Mesenchymal stem cell (in vitro differentiated cells and primary cell): Measurements from ENCODE around the gene CCDC106.

Source experiments
- DNase-seq: peaks from one replicate; pipeline ENCODE4 v3.0.0-alpha.2; 2013
- H2AFZ ChIP-seq: one replicate; pipeline ENCODE4 v1.6.1; 2013; ENCODE audit warnings: low read depth, mild to moderate bottlenecking, control low read depth, inconsistent platforms, low read length, moderate library complexity
- H2AK5ac ChIP-seq: 2 replicates; pipeline ENCODE4 v1.6.1; 2013; ENCODE audit warnings: low read length, moderate library complexity, mild to moderate bottlenecking, inconsistent platforms; ENCODE audit not compliant: severe bottlenecking
- H2BK120ac ChIP-seq: one replicate; pipeline ENCODE4 v1.6.1; 2013; ENCODE audit warnings: low read depth, mild to moderate bottlenecking, inconsistent platforms, low read length, moderate library complexity
- H2BK12ac ChIP-seq, 2 experiments: one replicate each; pipeline ENCODE4 v1.6.1; 2013; ENCODE audit warnings: inconsistent platforms in 2 of 2, low read length in 2 of 2, mild to moderate bottlenecking in 2 of 2, moderate library complexity in 2 of 2, control low read depth in 1 of 2
- H2BK15ac ChIP-seq: one replicate; pipeline ENCODE4 v1.6.1; 2013; ENCODE audit warnings: mild to moderate bottlenecking, low read depth, inconsistent platforms; ENCODE audit not compliant: poor library complexity, severe bottlenecking
- H2BK5ac ChIP-seq: 2 replicates; pipeline ENCODE4 v1.6.1; 2013; ENCODE audit warnings: low read depth, mild to moderate bottlenecking, low read length, control low read depth, inconsistent platforms; ENCODE audit not compliant: poor library complexity, severe bottlenecking
- H3K14ac ChIP-seq, 2 experiments: one replicate each; pipeline ENCODE4 v1.6.1; 2013; ENCODE audit warnings: inconsistent platforms in 2 of 2, low read length in 2 of 2, control low read depth in 1 of 2, mild to moderate bottlenecking in 1 of 2, moderate library complexity in 1 of 2
- H3K18ac ChIP-seq, 2 experiments: one replicate each; pipeline ENCODE4 v1.6.1; 2013; ENCODE audit warnings: inconsistent platforms in 2 of 2, low read length in 2 of 2, control low read depth in 1 of 2, low read depth in 1 of 2, mild to moderate bottlenecking in 1 of 2
- H3K23ac ChIP-seq, 2 experiments: one replicate each; pipeline ENCODE4 v1.6.1; 2013; ENCODE audit warnings: inconsistent platforms in 2 of 2, low read length in 2 of 2, mild to moderate bottlenecking in 2 of 2, moderate library complexity in 2 of 2, control low read depth in 1 of 2
- H3K27ac ChIP-seq: 2 replicates; pipeline ENCODE4 v1.5.1; 2013; ENCODE audit warnings: mild to moderate bottlenecking, moderate library complexity, low read length, control low read depth, inconsistent platforms; ENCODE audit not compliant: poor library complexity, severe bottlenecking
- H3K27me3 ChIP-seq, 2 experiments: 2 replicates each; pipeline versions ENCODE4 v1.6.1 to v1.7.0; 2013; ENCODE audit warnings: low read length in 2 of 2, mild to moderate bottlenecking in 2 of 2, moderate library complexity in 2 of 2, control low read depth in 1 of 2, inconsistent platforms in 1 of 2; ENCODE audit not compliant: control insufficient read depth in 1 of 2, insufficient read depth in 1 of 2
- H3K36me3 ChIP-seq, 2 experiments: 2 replicates each; pipeline versions ENCODE4 v1.6.1 to v1.7.0; 2013; ENCODE audit warnings: low read length in 2 of 2, control low read depth in 1 of 2, inconsistent platforms in 1 of 2, low read depth in 1 of 2, mild to moderate bottlenecking in 1 of 2; ENCODE audit not compliant: insufficient read depth in 2 of 2, control insufficient read depth in 1 of 2
- H3K4ac ChIP-seq, 2 experiments: one replicate each; pipeline ENCODE4 v1.6.1; 2013; ENCODE audit warnings: inconsistent platforms in 2 of 2, low read length in 2 of 2, mild to moderate bottlenecking in 2 of 2, moderate library complexity in 2 of 2, control low read depth in 1 of 2, low read depth in 1 of 2
- H3K4me1 ChIP-seq: 2 replicates; pipeline ENCODE4 v1.6.1; 2013; ENCODE audit warnings: low read depth, low read length, control low read depth; ENCODE audit not compliant: control insufficient read depth, insufficient read depth
- H3K4me2 ChIP-seq: 2 replicates; pipeline ENCODE4 v1.6.1; 2013; ENCODE audit warnings: low read length, mild to moderate bottlenecking, inconsistent platforms; ENCODE audit not compliant: poor library complexity, severe bottlenecking
- H3K4me3 ChIP-seq, 2 experiments: 2 replicates each; pipeline versions ENCODE4 v1.5.1 to v1.7.0; 2013; ENCODE audit warnings: low read length in 2 of 2, mild to moderate bottlenecking in 2 of 2, control low read depth in 1 of 2, low read depth in 1 of 2; ENCODE audit not compliant: insufficient read depth in 1 of 2
- H3K79me1 ChIP-seq: replicated peaks from 2 replicates; pipeline ENCODE4 v1.6.1; 2013; ENCODE audit warnings: mild to moderate bottlenecking, control low read depth, low read length, inconsistent platforms; ENCODE audit not compliant: poor library complexity, severe bottlenecking
- H3K9ac ChIP-seq: 2 replicates; pipeline ENCODE4 v1.7.0; 2013; ENCODE audit warnings: mild to moderate bottlenecking, low read length, moderate library complexity
- H3K9me3 ChIP-seq: 2 replicates; pipeline ENCODE4 v1.7.0; 2013; ENCODE audit warnings: mild to moderate bottlenecking, low read length; ENCODE audit not compliant: control insufficient read depth
- H4K8ac ChIP-seq: one replicate; pipeline ENCODE4 v1.6.1; 2013; ENCODE audit warnings: inconsistent platforms, mild to moderate bottlenecking, low read length, moderate library complexity
- H4K91ac ChIP-seq: one replicate; pipeline ENCODE4 v1.6.1; 2013; ENCODE audit warnings: mild to moderate bottlenecking, low read length, inconsistent platforms
- WGBS: methylation state at CpG from one replicate; pipeline ENCODE4 v1.1.7; 2013; ENCODE audit warnings: mixed read lengths; 5-methylcytosine and 5-hydroxymethylcytosine counted together

The CCDC106 gene

GRCh38 chr19:55646889-55647731, 902 bp upstream of the CCDC106 start:
- H3K36me3 ChIP-seq: peaks cover 21 to 47% of the 10 kb centered on the region in 2 experiments
- 48% methylated on average over 8 of the region's 14 CpGs for WGBS
- peak overlapping the region; percentile 90 for H4K8ac ChIP-seq
- H3K14ac ChIP-seq: peak overlapping the region in 1 of 2 experiments; percentile 61
- peak overlapping the region; percentile 33 for H2BK15ac ChIP-seq
- H4K91ac ChIP-seq: peak overlapping the region; percentile 55
- H3K27ac ChIP-seq: peak overlapping the region; percentile 59
- no peak for DNase-seq
- H3K4ac ChIP-seq: peak overlapping the region in 1 of 2 experiments; percentile 81
- H3K4me2 ChIP-seq: peak overlapping the region; percentile 76
- H3K9ac ChIP-seq: peak overlapping the region; percentile 87
- H3K4me3 ChIP-seq: peak overlapping the region; percentile 83 to 88
- H3K27me3 ChIP-seq: no peaks in the 10 kb centered on the region
- H3K23ac ChIP-seq: peak overlapping the region in 1 of 2 experiments; percentile 23
- H2BK120ac ChIP-seq: no peak overlapping the region
- H3K18ac ChIP-seq: peak overlapping the region; percentile 54 to 63
- peaks cover 41% of the 10 kb centered on the region for H3K4me1 ChIP-seq
- H2BK12ac ChIP-seq: peak overlapping the region in 1 of 2 experiments; percentile 29
- H3K79me1 ChIP-seq: peaks cover 41% of the 10 kb centered on the region
- no peak overlapping the region for H2BK5ac ChIP-seq
- H2AK5ac ChIP-seq: peak overlapping the region; percentile 60
- no peak overlapping the region for H2AFZ ChIP-seq
- H3K9me3 ChIP-seq: no peaks in the 10 kb centered on the region

DNA sequence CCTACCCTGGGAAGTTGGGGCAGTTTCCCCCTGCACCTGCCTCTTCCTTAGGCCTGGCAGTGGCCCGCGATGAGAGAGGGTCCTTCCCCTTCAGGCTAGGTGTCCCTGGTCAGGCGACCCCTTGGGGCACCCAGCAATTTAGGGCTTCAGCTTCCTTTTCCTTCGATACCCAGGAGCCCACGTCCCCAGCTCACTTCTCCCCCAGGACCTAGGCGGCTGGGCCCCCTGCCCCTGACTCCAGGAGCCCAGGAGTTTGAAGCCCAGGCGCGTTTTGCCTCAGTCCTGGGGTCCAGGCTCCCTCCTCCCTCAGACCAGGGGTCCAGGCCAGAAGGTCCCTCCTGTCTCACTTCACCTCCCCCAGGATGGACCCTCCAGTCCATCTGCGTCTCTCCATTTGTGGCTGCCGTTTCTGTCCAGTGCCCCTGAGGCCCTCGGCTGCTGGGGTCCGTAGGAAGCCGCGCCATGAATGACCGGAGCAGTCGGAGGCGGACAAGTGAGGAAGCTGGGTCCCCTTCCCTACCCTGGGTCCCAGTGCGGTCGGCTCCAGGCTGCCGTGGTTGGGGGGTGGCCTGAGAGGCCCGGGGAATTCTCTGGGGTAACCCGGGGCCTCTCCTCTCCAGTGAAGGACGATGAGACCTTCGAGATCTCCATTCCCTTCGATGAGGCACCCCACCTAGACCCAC, 714 bp downstream of the CCDC106 start:
- Histone ChIP-seq H4K8ac (peak overlapping the region; percentile 95), H3K4ac (peak overlapping the region; percentile 90 to 96), H2BK120ac (peak overlapping the region; percentile 37), H2BK5ac (no peak overlapping the region), H3K36me3 (peaks cover 25 to 53% of the 10 kb centered on the region in 2 experiments), H3K9me3 (no peaks in the 10 kb centered on the region), H2AFZ (no peak overlapping the region), H3K14ac (peak overlapping the region in 1 of 2 experiments; percentile 96), H3K27me3 (no peaks in the 10 kb centered on the region), H3K9ac (peak overlapping the region; percentile 87), H3K27ac (no peak overlapping the region), H4K91ac (peak overlapping the region; percentile 91), H3K18ac (peak overlapping the region; percentile 1 to 100), H3K79me1 (peaks cover 46% of the 10 kb centered on the region), H2AK5ac (peak overlapping the region; percentile 53), H3K4me3 (peak overlapping the region; percentile 83 to 88), H3K4me2 (peak overlapping the region; percentile 76), H2BK15ac (peak overlapping the region; percentile 98), H2BK12ac (peak overlapping the region in 1 of 2 experiments; percentile 83), H3K23ac (peak overlapping the region in 1 of 2 experiments; percentile 83), H3K4me1 (peaks cover 33% of the 10 kb centered on the region)
- WGBS: 63% methylated on average over 22 of the region's 25 CpGs
- no peak for DNase-seq

GRCh38 chr19:55649268-55650125, 1.5 kb downstream of the CCDC106 start:
- H2BK120ac ChIP-seq: no peak overlapping the region
- peaks cover 30% of the 10 kb centered on the region for H3K4me1 ChIP-seq
- peaks cover 23 to 52% of the 10 kb centered on the region in 2 experiments for H3K36me3 ChIP-seq
- H2AFZ ChIP-seq: no peak overlapping the region
- DNase-seq: no peak
- peaks cover 46% of the 10 kb centered on the region for H3K79me1 ChIP-seq
- no peak overlapping the region for H3K4ac ChIP-seq
- no peak overlapping the region for H3K23ac ChIP-seq
- no peak overlapping the region for H3K27ac ChIP-seq
- H2AK5ac ChIP-seq: no peak overlapping the region
- no peak overlapping the region for H2BK5ac ChIP-seq
- no peak overlapping the region for H2BK15ac ChIP-seq
- no peak overlapping the region for H4K91ac ChIP-seq
- no peaks in the 10 kb centered on the region for H3K27me3 ChIP-seq
- peak overlapping the region in 1 of 2 experiments; percentile 88 for H3K4me3 ChIP-seq
- WGBS: 93% methylated on average over 17 of the region's 17 CpGs
- peak overlapping the region in 1 of 2 experiments; percentile 29 for H2BK12ac ChIP-seq
- H3K14ac ChIP-seq: no peak overlapping the region
- H3K9me3 ChIP-seq: no peaks in the 10 kb centered on the region
- H3K9ac ChIP-seq: peak overlapping the region; percentile 87
- H4K8ac ChIP-seq: no peak overlapping the region
- H3K4me2 ChIP-seq: peak overlapping the region; percentile 76
- H3K18ac ChIP-seq: no peak overlapping the region
